Caki2 (cell line): ENCODE data around the gene WDR7. TPM values are rescaled to one million over a fixed set of nuclear protein-coding genes. Genes with fewer than 3 reads are reported as not detected.

Experiments
- DNase-seq: peaks from one replicate; pipeline ENCODE4 v3.0.0-alpha.2; 2015; ENCODE audit warnings: low read depth
- in situ Hi-C: cut with HindIII; loops from 2 replicates; pipeline ENCODE4 v1.10.0; 2016; ENCODE audit warnings: low sequenced_read_pairs, low pct_unique_long_range_greater_than_20kb, mixed read lengths
- total RNA-seq: library from RNA; depleted of rRNA; stranded (reverse); fragments of >200 nt; shearing (Covaris generic); gene quantifications from 2 replicates; pipeline ENCODE4 v1.2.3, GENCODE V29; 2014; ENCODE audit warnings: low replicate concordance

The WDR7 gene
- total RNA-seq, 1 experiment from 2014 or later: 6.6 TPM

DNA sequence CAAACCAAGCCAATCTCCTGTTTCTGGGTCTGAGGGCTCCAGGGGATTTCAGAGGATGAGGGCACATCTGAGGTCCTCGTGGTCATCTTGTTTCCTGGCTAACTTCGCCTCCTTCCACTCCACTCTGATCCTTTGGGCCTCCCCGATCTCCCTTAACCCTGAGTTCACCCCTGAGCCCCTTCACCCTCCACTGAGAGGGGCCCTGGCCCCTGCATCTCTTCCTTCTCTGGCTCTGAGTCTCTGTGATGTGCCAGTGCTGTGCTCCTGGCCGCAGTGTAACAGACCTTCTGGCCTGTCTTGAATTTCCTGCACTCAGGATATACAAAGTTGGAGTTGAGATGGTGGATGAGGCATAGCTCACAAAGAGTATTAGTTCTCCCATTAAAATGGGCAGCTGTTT lies 411.0 kb downstream of the WDR7 start:
- no peak for DNase-seq
- in situ Hi-C loops: no loop called here

DNA sequence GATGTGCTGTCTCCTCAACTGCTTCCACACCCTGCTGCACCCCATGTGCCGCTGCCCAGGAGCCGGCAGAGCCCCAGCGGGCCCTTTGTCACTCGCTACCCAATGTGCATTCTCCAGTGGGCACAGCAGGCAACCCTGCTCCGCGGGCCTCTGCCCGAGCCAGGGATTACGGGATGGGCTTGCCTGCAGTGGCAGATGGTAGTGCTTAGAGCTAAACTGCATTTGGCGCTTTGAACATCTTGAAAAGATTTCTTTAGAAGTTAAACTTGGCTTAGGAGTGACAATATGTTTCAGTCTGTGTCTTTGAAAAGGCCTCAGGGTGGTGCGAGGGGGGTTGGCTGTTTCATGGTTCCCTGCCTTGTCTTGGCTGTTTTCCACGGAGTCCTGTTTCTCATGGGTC lies 411.7 kb downstream of the WDR7 start:
- in situ Hi-C loops: no loop called here

DNA sequence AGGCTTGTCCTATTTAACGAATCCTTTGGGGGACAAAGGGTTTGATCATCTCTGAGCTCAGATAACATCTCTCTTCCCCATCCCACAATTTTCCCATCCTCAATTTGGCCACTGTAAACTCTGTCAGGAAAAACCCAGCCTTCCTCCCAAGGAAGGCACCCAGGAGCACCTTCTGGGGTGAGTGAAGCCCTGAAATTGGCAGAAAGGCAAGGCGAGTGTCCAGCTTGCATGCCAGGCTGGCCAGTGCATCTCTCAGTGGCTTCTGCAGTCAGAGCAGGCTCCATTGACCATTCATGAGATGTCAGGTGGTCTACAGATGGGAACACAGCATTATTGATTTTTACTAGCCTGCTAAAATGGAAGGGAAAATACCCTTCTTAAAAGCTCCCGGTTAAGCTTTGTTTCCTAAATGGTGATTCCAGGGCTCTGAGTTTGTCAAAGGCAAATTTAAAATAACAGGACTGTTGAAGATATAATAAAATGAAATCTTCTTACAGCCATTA lies 412.5 kb downstream of the WDR7 start:
- DNase-seq: no peak
- in situ Hi-C loops: no loop called here

More for the DNA sequence above, 411.7 kb downstream of the WDR7 start:
- DNase-seq: no peak

DNA sequence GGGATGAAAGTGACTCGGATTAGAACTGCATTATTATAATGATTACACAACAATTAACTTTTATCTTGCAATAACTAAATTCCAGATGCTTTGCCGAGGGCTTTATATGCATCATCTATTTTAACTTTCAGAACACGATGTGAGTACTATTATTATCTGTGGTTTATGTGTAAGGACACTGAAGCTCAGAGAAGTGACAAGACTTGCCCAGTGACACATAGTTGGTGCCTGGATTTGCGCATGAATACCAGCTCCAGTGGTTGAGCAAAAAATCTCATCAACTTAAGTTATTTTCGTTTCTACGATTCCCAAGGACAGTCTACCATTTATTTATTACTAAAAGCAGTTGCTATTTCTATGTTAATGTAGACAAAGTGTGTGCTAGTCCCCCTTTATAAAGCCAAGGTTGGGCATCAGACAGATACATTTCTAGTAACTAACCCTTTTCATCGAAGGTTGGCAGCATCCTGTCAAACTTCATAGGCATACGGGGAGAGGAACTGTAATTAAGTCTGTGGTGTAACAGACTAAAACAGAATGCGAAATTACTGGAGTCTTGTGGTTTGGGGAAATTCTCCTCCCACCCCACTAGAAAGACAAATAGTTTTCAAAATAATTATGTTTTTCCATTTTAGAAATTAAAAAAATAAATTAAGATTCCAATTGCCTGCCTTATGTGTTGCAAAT lies 422.5 kb downstream of the WDR7 start:
- in situ Hi-C loops: no loop called here
- no peak for DNase-seq

DNA sequence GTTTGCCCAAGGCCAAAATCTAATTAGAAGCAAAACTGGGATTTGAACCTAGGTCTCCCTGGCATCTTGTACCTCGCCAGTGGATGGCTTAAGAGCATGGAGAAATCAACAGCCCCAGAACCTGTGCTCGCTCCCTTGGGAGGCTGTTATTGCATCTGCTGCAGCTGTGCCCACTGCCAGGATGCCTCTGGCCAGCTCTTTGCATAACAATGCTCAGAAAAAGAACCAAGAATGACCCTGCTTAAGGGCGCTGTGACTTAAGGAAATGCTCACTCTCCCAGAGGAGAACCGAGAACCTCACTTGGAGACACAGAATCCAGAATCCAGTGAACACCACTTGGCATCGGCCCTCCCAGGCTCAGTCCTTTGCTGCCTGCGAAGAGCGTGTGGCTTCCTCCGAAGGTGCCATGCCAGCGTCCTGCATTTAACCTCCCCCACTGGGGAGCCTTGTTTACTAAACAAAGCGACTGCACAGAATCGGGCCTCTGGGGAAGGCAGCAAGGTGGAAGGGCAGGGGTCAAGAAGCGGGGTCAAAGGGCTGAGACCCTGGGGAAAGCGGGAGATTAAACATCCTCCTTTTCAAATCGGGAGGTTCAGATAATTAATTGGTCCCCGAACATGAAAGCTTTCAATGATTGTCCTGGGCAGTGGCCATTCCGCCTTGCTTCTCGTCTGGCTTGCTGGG lies 424.7 kb downstream of the WDR7 start:
- no peak for DNase-seq
- in situ Hi-C loops: no loop called here

DNA sequence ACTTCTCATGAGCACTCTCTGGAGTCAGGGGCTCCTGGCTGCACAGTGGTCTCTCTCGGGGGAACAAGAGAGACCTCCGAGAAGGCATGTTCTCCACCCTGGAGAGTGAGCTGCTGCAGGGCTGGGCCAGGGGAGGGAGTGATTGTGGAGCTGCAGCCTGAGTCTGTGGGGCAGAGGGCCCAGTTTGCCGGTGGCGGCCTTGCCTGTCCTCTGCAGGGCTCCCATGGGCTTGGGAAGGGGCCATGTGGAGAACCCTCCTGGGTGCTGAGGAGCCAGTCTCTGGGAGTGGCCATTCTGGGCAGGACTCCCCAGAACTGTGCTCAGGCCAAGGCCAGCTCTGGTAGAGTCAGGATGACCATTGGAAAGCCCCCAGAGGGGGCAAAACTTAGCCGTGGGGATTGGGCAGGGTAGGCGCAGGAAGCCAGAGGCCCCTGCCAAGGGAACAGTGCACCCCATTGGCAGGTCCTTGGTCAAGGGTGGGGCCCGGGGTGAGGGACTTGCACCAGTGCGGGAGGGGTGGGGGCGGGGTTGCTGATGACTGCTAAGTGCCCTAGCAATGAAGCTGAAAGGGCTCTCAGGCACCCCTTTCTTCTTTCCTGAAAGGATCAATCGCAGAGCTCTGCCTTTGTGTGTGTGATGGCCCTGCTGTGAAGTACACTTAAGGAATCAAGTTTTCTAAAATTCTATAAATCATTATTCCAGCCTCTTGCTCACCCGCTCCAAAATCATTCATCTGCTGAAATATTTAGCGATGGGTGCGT lies 426.0 kb downstream of the WDR7 start:
- in situ Hi-C loops: no loop called here
- DNase-seq: no peak

DNA sequence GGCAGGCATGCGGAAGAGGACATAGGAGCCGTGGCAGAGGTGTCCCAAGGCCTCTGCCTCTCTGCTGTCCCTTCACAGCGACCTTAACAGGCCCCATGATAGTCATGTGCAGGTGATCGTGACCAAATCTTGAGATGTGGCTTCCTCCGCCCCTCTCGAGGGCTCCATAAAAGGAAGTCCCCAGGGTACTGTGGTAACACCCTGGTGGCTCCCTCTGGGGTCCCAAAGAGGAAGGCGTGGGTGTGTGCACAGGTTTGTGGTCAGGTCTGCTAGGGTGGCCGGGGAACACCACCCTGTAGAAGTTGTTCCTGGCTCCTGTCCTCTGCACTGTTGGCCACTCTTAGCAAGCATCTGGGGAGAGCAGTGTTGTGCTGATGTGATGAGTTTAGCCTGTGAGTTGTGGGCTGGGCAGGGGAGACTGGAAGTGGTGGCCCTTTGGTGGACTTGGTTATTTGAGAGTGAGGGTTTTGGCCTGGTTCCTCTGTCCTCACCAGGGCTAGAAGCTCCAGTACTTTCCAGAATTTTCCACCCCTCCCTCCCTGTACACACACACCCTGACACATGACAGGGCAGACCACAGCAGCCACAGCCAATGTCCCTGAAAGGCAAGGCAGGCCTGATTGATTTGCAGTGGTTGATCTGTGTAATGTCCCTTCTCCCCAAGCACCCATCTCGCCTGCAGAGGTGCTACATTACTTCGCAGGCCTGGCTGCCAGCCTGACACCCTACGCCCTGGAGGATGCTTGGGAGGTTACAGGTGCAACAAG lies 426.8 kb downstream of the WDR7 start:
- DNase-seq: no peak
- in situ Hi-C loops: no loop called here

DNA sequence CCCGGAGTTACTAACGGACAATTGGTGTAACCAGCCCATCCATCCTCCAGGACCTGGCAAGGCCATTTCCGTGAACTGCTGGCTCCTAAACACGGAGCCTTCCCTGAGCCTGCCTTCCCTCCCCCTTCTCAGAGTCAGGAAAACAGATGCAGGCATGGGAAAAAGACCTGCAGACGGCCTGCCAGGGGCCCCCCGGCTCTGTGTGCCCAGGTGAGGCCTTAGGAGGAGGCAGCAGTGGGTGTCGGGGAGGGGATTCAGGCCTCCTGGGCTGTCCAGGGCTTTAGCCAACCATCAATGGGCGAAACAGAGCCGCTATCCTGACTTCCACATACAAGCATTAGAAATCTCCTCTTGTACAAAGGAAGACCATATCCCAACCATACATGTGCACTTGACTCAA lies 427.5 kb downstream of the WDR7 start:
- in situ Hi-C loops: no loop called here

DNA sequence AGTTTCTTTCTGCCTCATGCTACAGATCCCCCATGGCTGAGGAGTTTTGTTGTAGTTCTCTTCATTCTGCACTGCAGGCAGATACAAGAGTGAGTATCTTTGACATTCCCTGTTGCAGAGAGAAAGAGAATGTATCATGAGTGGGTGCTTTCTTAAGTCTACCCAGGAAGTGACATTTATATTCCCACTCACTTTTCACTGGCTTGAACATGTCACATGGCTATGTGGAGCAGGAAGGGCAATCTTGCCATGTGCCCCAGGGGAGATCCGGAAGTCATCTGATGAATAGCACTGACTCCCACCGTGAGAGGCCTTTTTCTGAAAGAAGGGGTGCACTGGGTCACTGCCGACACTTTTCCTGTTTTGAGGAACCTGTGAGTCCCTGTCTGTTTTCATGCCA lies 429.3 kb downstream of the WDR7 start:
- in situ Hi-C loops: no loop called here
- no peak for DNase-seq

More for the DNA sequence above, 427.5 kb downstream of the WDR7 start:
- no peak for DNase-seq

DNA sequence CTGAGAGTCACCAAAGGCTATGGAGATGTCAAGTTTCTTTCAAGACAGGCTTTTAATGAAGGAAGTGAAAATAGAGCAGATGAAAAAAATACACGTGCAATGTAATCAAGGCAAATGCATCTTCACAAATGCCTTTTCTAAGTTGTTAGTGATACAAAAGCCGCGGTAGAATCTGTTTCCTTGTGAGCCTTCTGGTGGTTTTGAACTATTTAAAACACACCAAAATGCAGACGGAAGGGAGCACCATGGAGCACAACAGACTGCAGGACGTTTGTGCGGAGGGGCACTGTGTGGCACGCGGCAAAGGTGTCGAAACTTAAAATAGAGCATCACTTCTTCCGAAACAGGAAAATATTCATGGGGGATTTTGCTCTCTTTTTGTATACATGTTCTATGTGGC lies 430.7 kb downstream of the WDR7 start:
- no peak for DNase-seq
- in situ Hi-C loops: no loop called here

DNA sequence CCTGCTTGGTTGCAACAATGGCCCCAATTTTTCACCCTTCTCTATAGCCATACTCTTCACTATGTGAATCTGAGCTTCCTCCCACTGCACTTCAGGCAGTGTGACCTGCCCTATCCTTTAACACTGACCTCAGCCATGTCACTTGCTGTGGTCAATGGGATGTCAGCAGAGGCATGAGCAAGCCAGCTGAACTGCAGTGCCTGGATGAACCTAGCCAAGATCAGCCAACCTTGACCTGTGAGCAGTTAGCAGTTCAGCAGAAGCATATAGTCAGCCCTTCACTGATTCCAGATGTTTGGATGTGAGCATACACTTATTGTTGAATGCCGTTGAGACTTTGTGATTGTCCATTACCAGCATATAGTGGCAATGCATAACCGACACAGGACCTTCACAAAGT lies 432.3 kb downstream of the WDR7 start:
- in situ Hi-C loops: no loop called here
- no peak for DNase-seq

DNA sequence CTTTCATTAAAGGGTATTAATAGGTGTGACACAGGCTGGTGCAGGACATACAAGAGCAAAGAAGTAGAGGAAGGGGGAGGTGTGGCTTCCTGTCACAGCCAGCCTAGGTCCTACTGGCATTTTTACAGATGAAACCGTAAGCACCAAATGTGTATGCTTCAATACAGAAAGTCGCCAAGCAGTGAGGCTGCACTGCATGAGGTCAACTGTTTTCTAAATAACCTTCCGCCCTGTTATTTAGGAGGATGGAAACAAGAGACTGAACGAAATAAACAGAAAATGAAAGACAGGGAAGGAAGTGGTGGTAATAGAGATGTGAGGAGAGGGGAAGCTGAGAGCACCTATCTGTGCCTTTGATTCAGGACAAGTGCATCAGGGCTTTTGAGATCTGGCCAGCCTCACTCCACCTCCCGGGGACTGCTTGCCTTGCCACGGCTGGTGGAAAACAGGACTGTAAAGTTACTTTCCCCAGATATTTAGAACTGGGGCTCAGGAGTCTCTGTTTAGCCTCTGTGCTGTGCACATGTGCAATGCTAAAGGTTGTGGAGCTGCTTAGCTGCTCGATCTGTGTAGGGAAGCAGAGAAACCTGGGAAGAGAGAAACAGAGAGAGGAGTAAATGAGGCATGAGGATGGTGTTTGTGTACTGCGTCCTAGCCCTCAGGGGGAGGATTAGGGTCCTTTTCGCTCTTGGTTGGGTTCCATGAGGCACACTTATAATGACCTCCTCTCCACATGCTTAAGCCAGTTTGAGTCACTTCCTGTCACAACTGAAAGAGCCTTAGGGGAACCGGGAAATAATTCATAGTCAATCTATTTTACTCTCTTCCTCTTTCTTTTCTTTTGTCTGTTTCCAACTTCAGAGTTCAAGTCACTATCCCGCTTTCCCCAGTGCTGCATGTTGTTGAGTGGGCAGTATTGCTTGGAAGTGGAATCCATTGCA lies 433.4 kb downstream of the WDR7 start:
- no peak for DNase-seq
- in situ Hi-C loops: no loop called here

DNA sequence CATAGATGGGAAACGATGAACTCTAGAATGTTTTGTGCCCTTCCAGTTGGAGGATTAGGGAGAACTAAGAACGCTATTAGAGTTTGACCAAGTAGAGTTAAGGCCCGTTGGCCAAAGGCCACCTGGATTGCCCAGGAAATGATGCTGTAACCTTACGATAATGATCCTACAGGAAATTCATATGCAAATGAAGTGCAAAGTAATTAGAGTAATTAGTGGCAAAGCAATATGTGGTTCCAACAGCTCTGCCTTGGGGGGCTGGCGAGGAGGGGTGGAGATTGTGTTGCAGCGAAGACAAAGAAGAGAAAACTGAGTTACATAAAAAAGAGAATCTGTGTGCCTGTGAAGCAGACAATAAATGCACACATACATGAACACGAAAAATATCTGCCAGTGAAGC lies 434.2 kb downstream of the WDR7 start:
- no peak for DNase-seq

DNA sequence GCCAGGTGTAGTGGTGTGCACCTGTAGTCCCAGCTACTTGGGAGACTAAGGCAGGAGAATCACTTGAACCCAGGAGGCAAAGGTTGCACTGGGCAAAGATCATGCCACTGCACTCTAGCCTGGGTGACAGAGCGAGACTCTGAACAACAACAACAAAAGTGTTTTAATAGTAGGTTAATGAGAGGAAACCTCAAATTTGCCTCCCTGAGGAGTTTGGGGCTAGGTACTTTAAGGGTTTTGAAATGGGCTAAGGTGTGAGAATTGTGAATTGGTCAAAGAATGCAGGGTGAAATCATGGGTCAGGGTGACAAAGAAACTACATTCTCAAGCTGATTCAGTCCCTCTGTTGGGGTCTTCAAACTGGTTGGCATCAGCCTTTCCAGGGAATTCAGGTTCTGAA lies 435.0 kb downstream of the WDR7 start:
- in situ Hi-C loops: no loop called here
- no peak for DNase-seq

More for the DNA sequence above, 434.2 kb downstream of the WDR7 start:
- in situ Hi-C loops: no loop called here
